ENCODE results near the gene NCK2. TPM values are rescaled to one million over a fixed set of nuclear protein-coding genes. Genes with fewer than 3 reads are reported as not detected.

Gene NCK2
- total RNA-seq, 2 donors from 2014 or later: 39.0 to 144 TPM

- no peaks in the 10 kb centered on the region for H3K27me3 ChIP-seq (replicated peaks; ENCODE audit: insufficient read depth)
- 72% methylated on average over 7 of the region's 7 CpGs for WGBS
- no peak for DNase-seq (ENCODE audit: low spot score)
- no peaks in the 10 kb centered on the region for H3K36me3 ChIP-seq
- H3K9me3 ChIP-seq: no peaks in the 10 kb centered on the region
- intact Hi-C loops (cut with DNase I): no loop called here
- no peak overlapping the region for H3K27ac ChIP-seq
- no peak overlapping the region for H3K4me3 ChIP-seq
- H3K4me1 ChIP-seq (replicated peaks): no peaks in the 10 kb centered on the region
- TF ChIP-seq CTCF (IDR thresholded peaks at IDR 0.05): no peak
- TF ChIP-seq POLR2AphosphoS5 (IDR thresholded peaks at IDR 0.05): no peak
- TF ChIP-seq POLR2A (IDR thresholded peaks at IDR 0.05): no peak
Observed at GRCh38 chr2:105822186-105822585, 77.5 kb downstream of the NCK2 start.

- no peaks in the 10 kb centered on the region for H3K4me1 ChIP-seq (replicated peaks)
- H3K36me3 ChIP-seq: no peaks in the 10 kb centered on the region
- TF ChIP-seq POLR2A (IDR thresholded peaks at IDR 0.05) (no peak), CTCF (IDR thresholded peaks at IDR 0.05) (no peak), POLR2AphosphoS5 (IDR thresholded peaks at IDR 0.05) (no peak)
- intact Hi-C loops (cut with DNase I): no loop called here
- H3K27ac ChIP-seq: no peak overlapping the region
- no peaks in the 10 kb centered on the region for H3K27me3 ChIP-seq (replicated peaks; ENCODE audit: insufficient read depth)
- H3K9me3 ChIP-seq: no peaks in the 10 kb centered on the region
- DNase-seq (ENCODE audit: low spot score): no peak
- H3K4me3 ChIP-seq: no peak overlapping the region
- 93% methylated on average over 9 of the region's 9 CpGs for WGBS
Observed at GRCh38 chr2:105824446-105824845, 79.7 kb downstream of the NCK2 start.

GRCh38 chr2:105827351-105828096 lies 82.8 kb downstream of the NCK2 start:
- Histone ChIP-seq H3K27me3 (replicated peaks; ENCODE audit: insufficient read depth) (no peaks in the 10 kb centered on the region), H3K9me3 (no peaks in the 10 kb centered on the region), H3K4me1 (replicated peaks) (no peaks in the 10 kb centered on the region), H3K27ac (no peak overlapping the region), H3K4me3 (no peak overlapping the region), H3K36me3 (no peaks in the 10 kb centered on the region)
- TF ChIP-seq POLR2A (IDR thresholded peaks at IDR 0.05) (no peak), POLR2AphosphoS5 (IDR thresholded peaks at IDR 0.05) (no peak), CTCF (IDR thresholded peaks at IDR 0.05) (no peak)
- DNase-seq (ENCODE audit: low spot score): no peak
- 81% methylated on average over 1 of the region's 1 CpG for WGBS
- intact Hi-C loops (cut with DNase I): no loop called here

- no peaks in the 10 kb centered on the region for H3K27me3 ChIP-seq (replicated peaks; ENCODE audit: insufficient read depth)
- H3K9me3 ChIP-seq: no peaks in the 10 kb centered on the region
- no peak overlapping the region for H3K4me3 ChIP-seq
- no peaks in the 10 kb centered on the region for H3K36me3 ChIP-seq
- no peaks in the 10 kb centered on the region for H3K4me1 ChIP-seq (replicated peaks)
- no peak overlapping the region for H3K27ac ChIP-seq
- TF ChIP-seq CTCF (IDR thresholded peaks at IDR 0.05): no peak
- TF ChIP-seq POLR2AphosphoS5 (IDR thresholded peaks at IDR 0.05): no peak
- TF ChIP-seq POLR2A (IDR thresholded peaks at IDR 0.05): no peak
- DNase-seq (ENCODE audit: low spot score): no peak
- intact Hi-C loops (cut with DNase I): no loop called here
Observed at GRCh38 chr2:105828558-105828957, 83.8 kb downstream of the NCK2 start.

GRCh38 chr2:105834931-105835330 lies 90.2 kb downstream of the NCK2 start:
- no peak overlapping the region for H3K27ac ChIP-seq
- H3K27me3 ChIP-seq (replicated peaks; ENCODE audit: insufficient read depth): no peaks in the 10 kb centered on the region
- H3K4me3 ChIP-seq: no peak overlapping the region
- intact Hi-C loops (cut with DNase I): no loop called here
- no peaks in the 10 kb centered on the region for H3K4me1 ChIP-seq (replicated peaks)
- TF ChIP-seq CTCF (IDR thresholded peaks at IDR 0.05): no peak
- no peak for TF ChIP-seq POLR2AphosphoS5 (IDR thresholded peaks at IDR 0.05)
- no peak for TF ChIP-seq POLR2A (IDR thresholded peaks at IDR 0.05)
- WGBS: 97% methylated on average over 1 of the region's 1 CpG
- no peak for DNase-seq (ENCODE audit: low spot score)
- no peaks in the 10 kb centered on the region for H3K36me3 ChIP-seq
- H3K9me3 ChIP-seq: no peaks in the 10 kb centered on the region

Measured in prostate gland (tissue), 2 donors.